ENCODE results near the gene STRBP. TPM values are rescaled to one million over a fixed set of nuclear protein-coding genes. Genes with fewer than 3 reads are reported as not detected.

STRBP gene
- polyA plus RNA-seq, 4 donors, result 43.5 to 52.3 (median 49.4) TPM

- DNase-seq (ENCODE audit: low read depth in 4 of 4, low spot score in 2 of 4), result no peak
Measured at GRCh38 chr9:123107639-123108285, 160.6 kb downstream of the STRBP start.

- DNase-seq (ENCODE audit: low read depth in 4 of 4, low spot score in 2 of 4), result no peak
Measured at GRCh38 chr9:123105490-123105889, 162.9 kb downstream of the STRBP start.

- DNase-seq (ENCODE audit: low read depth in 4 of 4, low spot score in 2 of 4), result no peak
Measured at GRCh38 chr9:123104807-123105206, 163.6 kb downstream of the STRBP start.

GRCh38 chr9:123102375-123103113, 165.8 kb downstream of the STRBP start:
- DNase-seq (ENCODE audit: low read depth in 4 of 4, low spot score in 2 of 4), result no peak

GRCh38 chr9:123099548-123099947, 168.8 kb downstream of the STRBP start:
- DNase-seq (ENCODE audit: low read depth in 4 of 4, low spot score in 2 of 4), result no peak

GRCh38 chr9:123099042-123099441, 169.3 kb downstream of the STRBP start:
- no peak for DNase-seq (ENCODE audit: low read depth in 4 of 4, low spot score in 2 of 4)

GRCh38 chr9:123098096-123098459, 170.3 kb downstream of the STRBP start:
- no peak for DNase-seq (ENCODE audit: low read depth in 4 of 4, low spot score in 2 of 4)

GRCh38 chr9:123097430-123098095, 170.8 kb downstream of the STRBP start:
- no peak for DNase-seq (ENCODE audit: low read depth in 4 of 4, low spot score in 2 of 4)

- DNase-seq (ENCODE audit: low read depth in 4 of 4, low spot score in 2 of 4), result no peak
Measured at GRCh38 chr9:123096987-123097386, 171.4 kb downstream of the STRBP start.

- DNase-seq (ENCODE audit: low read depth in 4 of 4, low spot score in 2 of 4), result no peak
Measured at GRCh38 chr9:123093141-123093540, 175.2 kb downstream of the STRBP start.

- DNase-seq (ENCODE audit: low read depth in 4 of 4, low spot score in 2 of 4), result no peak
Measured at GRCh38 chr9:123091459-123091858, 176.9 kb downstream of the STRBP start.

GRCh38 chr9:123090956-123091355, 177.4 kb downstream of the STRBP start:
- DNase-seq (ENCODE audit: low read depth in 4 of 4, low spot score in 2 of 4), result no peak

GRCh38 chr9:123090198-123090896, 178.0 kb downstream of the STRBP start:
- no peak for DNase-seq (ENCODE audit: low read depth in 4 of 4, low spot score in 2 of 4)

GRCh38 chr9:123089790-123090189, 178.6 kb downstream of the STRBP start:
- DNase-seq (ENCODE audit: low read depth in 4 of 4, low spot score in 2 of 4), result no peak

GRCh38 chr9:123089040-123089439, 179.3 kb downstream of the STRBP start:
- no peak for DNase-seq (ENCODE audit: low read depth in 4 of 4, low spot score in 2 of 4)

- no peak for DNase-seq (ENCODE audit: low read depth in 4 of 4, low spot score in 2 of 4)
Measured at GRCh38 chr9:123087359-123087888, 181.0 kb downstream of the STRBP start.

GRCh38 chr9:123085916-123086315, 182.5 kb downstream of the STRBP start:
- DNase-seq (ENCODE audit: low read depth in 4 of 4, low spot score in 2 of 4), result no peak

GRCh38 chr9:123084256-123084655, 184.1 kb downstream of the STRBP start:
- no peak for DNase-seq (ENCODE audit: low read depth in 4 of 4, low spot score in 2 of 4)

- DNase-seq (ENCODE audit: low read depth in 4 of 4, low spot score in 2 of 4), result no peak
Measured at GRCh38 chr9:123083680-123084079, 184.7 kb downstream of the STRBP start.

GRCh38 chr9:123081824-123082223, 186.6 kb downstream of the STRBP start:
- DNase-seq (ENCODE audit: low read depth in 4 of 4, low spot score in 2 of 4), result peak in 2 of 4 donors; percentile 26 to 34

- DNase-seq (ENCODE audit: low read depth in 4 of 4, low spot score in 2 of 4), result no peak
Measured at GRCh38 chr9:123080444-123080843, 187.9 kb downstream of the STRBP start.

Measured in left renal cortex interstitium (tissue), 4 donors.